Kidney epithelial cell (primary cell): ENCODE results near the gene EML5. TPM values are rescaled to one million over a fixed set of nuclear protein-coding genes. Genes with fewer than 3 reads are reported as not detected.

ENCODE experiments used
- DNase-seq: peaks from one replicate; pipeline ENCODE4 v3.0.0-alpha.2; 2010; ENCODE audit warnings: low read depth
- H3K27me3 ChIP-seq: 2 replicates; pipeline ENCODE4 v1.6.0; 2011; ENCODE audit warnings: low read length; ENCODE audit not compliant: control insufficient read depth, insufficient read depth
- H3K36me3 ChIP-seq: 2 replicates; pipeline ENCODE4 v1.5.1; 2011; ENCODE audit warnings: low read length; ENCODE audit not compliant: control insufficient read depth, insufficient read depth
- H3K4me3 ChIP-seq: 2 replicates; pipeline ENCODE4 v1.5.1; 2011; ENCODE audit warnings: low read depth, mild to moderate bottlenecking, control low read depth, low read length
- CTCF ChIP-seq: IDR thresholded peaks from 2 replicates; pipeline ENCODE4 v1.5.1; 2011; ENCODE audit warnings: mild to moderate bottlenecking, moderate library complexity, low read length, control low read depth, inconsistent platforms; ENCODE audit not compliant: insufficient read depth, poor library complexity, severe bottlenecking
- total RNA-seq: library from RNA; depleted of rRNA; stranded (reverse); fragments of >200 nt; gene quantifications from 2 replicates; pipeline ENCODE4 v1.2.3, GENCODE V29; 2015

The EML5 gene
- total RNA-seq, 1 donor from 2014 or later = 0.79 TPM

- Histone ChIP-seq H3K27me3 (no peaks in the 10 kb centered on the region), H3K4me3 (no peak overlapping the region), H3K36me3 (no peaks in the 10 kb centered on the region)
- DNase-seq = no peak
- no peak for TF ChIP-seq CTCF
Observed at GRCh38 chr14:88592031-88592430, 200.7 kb downstream of the EML5 start.

DNA sequence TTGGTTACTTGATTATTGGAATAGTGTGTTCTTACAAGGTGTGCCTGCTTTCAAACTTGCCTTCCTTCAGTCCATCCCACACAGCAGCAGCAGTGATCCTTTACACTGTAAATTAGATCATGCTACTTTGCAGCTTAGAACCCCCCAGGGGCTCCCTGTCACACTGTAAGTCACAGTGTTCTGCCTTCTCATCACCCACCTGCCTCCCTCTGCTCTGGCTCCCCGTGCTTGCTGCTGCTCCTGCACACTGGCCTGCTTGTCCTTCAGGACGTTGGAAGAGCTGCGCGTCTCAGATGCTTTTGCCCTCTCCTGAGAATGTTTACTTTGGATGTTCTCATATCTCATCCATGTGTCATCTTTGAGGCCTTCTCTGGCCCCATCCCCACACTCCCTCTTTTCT lies 202.6 kb downstream of the EML5 start:
- H3K27me3 ChIP-seq = no peaks in the 10 kb centered on the region
- TF ChIP-seq CTCF = no peak
- no peak for DNase-seq
- no peaks in the 10 kb centered on the region for H3K36me3 ChIP-seq
- no peak overlapping the region for H3K4me3 ChIP-seq

DNA sequence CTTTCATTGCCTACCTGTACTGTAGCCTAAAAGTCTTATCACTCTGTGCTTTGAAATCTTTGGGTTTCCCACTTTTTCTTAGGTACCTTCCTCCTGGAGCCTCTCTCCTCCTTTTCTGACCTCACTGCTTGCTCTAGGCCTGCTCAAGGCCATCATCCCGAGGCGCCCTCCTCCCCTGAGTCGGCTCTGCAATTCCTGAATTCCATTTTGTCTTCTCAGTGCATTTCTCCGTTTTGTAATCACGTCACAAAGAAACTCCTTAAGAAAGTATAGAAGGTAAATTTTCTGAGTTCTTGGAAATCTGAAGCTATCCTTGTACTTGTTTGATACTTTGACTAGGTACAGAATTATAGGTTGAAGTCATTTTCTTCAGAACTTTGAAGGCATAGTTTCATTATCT lies 204.7 kb downstream of the EML5 start:
- no peak overlapping the region for H3K4me3 ChIP-seq
- no peaks in the 10 kb centered on the region for H3K27me3 ChIP-seq
- no peak for TF ChIP-seq CTCF
- no peak for DNase-seq
- no peaks in the 10 kb centered on the region for H3K36me3 ChIP-seq

GRCh38 chr14:88584451-88584850 lies 208.3 kb downstream of the EML5 start:
- Histone ChIP-seq H3K27me3 (no peaks in the 10 kb centered on the region), H3K36me3 (no peaks in the 10 kb centered on the region), H3K4me3 (no peak overlapping the region)
- no peak for TF ChIP-seq CTCF
- DNase-seq = no peak

- no peak overlapping the region for H3K4me3 ChIP-seq
- no peak for TF ChIP-seq CTCF
- H3K27me3 ChIP-seq = no peaks in the 10 kb centered on the region
- H3K36me3 ChIP-seq = no peaks in the 10 kb centered on the region
- no peak for DNase-seq
Observed at GRCh38 chr14:88576222-88576621, 216.5 kb downstream of the EML5 start.

DNA sequence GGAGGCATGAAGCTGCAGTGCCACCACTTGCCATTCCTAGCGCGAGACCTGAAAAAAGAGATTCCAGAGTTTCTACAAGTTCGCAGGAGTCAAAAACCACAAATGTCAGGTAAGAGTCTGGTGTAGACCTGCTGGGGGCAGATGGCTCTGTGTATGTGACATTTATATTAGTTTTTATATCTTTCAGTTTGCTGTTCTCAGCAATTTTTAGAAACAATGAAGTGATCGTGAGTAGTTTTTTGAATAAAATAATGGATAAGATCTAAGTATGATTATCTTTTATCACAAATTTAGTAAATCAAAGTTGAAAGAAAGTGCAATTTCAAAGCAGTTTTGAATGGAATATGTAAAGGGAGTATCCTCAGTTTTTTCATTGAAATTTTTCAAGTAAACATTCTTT lies 220.6 kb downstream of the EML5 start:
- DNase-seq = no peak
- no peak overlapping the region for H3K4me3 ChIP-seq
- H3K27me3 ChIP-seq = no peaks in the 10 kb centered on the region
- H3K36me3 ChIP-seq = peaks cover 3% of the 10 kb centered on the region
- no peak for TF ChIP-seq CTCF
